ENCODE results near the gene SDK1.

SDK1 gene

DNA sequence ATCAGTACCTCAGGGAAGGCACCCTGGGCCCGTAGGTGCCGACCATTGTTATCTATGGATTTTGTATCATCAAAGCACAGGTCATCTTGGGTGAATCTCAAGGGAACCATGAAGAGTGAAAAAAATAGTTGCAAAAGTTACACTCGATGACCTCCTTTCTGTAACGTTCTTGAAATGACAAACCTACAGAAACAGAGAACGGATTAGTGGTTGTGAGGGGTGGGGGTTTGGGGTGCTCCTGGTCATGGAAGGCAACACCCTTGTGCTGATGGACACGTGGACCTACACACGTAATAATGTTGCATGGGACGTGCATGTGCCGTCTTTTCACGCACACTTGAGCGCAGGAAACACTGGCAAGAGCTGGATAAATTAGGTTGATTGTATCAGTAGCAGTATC is 655.9 kb downstream of the SDK1 start:
- DNase-seq (ENCODE audit: extremely low spot score), result no peak
- TF ChIP-seq NFRKB (IDR thresholded peaks at IDR 0.05), result no peak
- no peak for TF ChIP-seq CTBP1 (IDR thresholded peaks at IDR 0.05; ENCODE audit: borderline replicate concordance)
- TF ChIP-seq, protein P1, sequence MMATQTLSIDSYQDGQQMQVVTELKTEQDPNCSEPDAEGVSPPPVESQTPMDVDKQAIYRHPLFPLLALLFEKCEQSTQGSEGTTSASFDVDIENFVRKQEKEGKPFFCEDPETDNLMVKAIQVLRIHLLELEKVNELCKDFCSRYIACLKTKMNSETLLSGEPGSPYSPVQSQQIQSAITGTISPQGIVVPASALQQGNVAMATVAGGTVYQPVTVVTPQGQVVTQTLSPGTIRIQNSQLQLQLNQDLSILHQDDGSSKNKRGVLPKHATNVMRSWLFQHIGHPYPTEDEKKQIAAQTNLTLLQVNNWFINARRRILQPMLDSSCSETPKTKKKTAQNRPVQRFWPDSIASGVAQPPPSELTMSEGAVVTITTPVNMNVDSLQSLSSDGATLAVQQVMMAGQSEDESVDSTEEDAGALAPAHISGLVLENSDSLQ (IDR thresholded peaks at IDR 0.05), result no peak
- TF ChIP-seq LEF1 (IDR thresholded peaks at IDR 0.05; ENCODE audit: borderline replicate concordance), result no peak
- no peak for TF ChIP-seq ZNF384 (IDR thresholded peaks at IDR 0.05)
- TF ChIP-seq HDGF (IDR thresholded peaks at IDR 0.05; ENCODE audit: borderline replicate concordance), result no peak
- TF ChIP-seq ARNT (IDR thresholded peaks at IDR 0.05), result no peak
- no peak for TF ChIP-seq ELF4 (IDR thresholded peaks at IDR 0.05)
- TF ChIP-seq FOXA1 (IDR thresholded peaks at IDR 0.05), result no peak
- CTCF ChIA-PET, result no interaction called here
- POLR2A ChIA-PET, result no interaction called here

DNA sequence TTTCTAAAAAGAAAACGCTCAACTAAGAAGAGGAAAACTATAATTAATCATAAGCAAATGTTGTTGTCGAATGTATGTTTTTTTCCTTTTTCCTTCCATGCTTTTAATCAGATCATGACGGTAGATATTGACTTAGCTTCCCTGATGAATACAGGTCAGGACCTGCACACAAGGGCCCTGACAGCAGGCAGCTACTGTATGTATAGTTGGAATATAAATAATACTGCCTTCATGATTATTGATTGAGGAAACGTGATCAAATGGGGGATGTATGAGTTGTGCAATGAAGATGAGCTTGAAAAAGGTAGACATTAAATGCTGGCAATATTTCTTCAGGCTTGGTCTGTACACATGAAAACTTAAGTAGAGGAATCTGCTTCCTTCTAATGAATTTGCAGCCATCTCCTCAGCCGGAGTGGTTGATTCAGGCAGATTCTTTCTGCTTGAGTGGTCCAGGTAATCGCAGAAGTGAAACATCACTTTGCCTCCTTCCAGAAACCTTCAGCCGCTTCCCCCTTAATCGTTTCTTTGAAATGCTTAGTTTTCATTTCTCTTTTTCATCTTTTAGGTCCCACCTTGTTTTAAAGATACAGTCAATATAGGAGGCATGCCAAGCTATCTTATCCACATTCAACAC is 656.5 kb downstream of the SDK1 start:
- DNase-seq (ENCODE audit: extremely low spot score), result no peak
- ChIA-PET CTCF (no interaction called here), POLR2A (no interaction called here)
- TF ChIP-seq FOXK2 (IDR thresholded peaks at IDR 0.05), result no peak
- no peak for TF ChIP-seq L3MBTL2 (conservative IDR thresholded peaks at IDR 0.05)
- TF ChIP-seq TARDBP (IDR thresholded peaks at IDR 0.05), result no peak
- TF ChIP-seq SP1 (IDR thresholded peaks at IDR 0.05), result no peak
- TF ChIP-seq, protein P1 (IDR thresholded peaks at IDR 0.05), result no peak
- no peak for TF ChIP-seq ZNF384 (IDR thresholded peaks at IDR 0.05)
- TF ChIP-seq CTBP1 (IDR thresholded peaks at IDR 0.05; ENCODE audit: borderline replicate concordance), result no peak
- no peak for TF ChIP-seq FOXA1 (IDR thresholded peaks at IDR 0.05)
- no peak for TF ChIP-seq LEF1 (IDR thresholded peaks at IDR 0.05; ENCODE audit: borderline replicate concordance)
- TF ChIP-seq ARNT (IDR thresholded peaks at IDR 0.05), result no peak
- TF ChIP-seq NFRKB (IDR thresholded peaks at IDR 0.05), result no peak
- TF ChIP-seq FOXM1 (IDR thresholded peaks at IDR 0.05; ENCODE audit: borderline replicate concordance), result no peak

DNA sequence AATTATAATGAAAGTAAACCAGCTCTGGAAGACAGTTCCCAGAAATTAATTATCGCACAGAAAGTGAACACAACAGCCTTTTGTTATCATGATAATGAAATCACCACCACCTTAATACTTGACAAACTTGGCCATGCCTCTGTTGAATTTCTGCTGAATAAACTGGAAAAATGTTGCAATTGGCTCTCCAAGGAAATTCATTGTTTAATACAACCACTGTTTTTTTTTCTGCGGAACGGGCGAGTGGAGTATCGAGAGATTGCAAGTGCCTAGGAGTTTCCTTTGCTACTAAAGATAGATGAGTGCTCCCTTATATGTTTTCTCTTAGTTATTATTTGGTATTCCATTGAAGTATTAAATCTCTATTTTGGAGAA is 657.0 kb downstream of the SDK1 start:
- TF ChIP-seq SUZ12 (IDR thresholded peaks at IDR 0.05) (no peak), ELF4 (IDR thresholded peaks at IDR 0.05) (no peak), ARNT (IDR thresholded peaks at IDR 0.05) (no peak), SP1 (IDR thresholded peaks at IDR 0.05) (no peak), FOXK2 (IDR thresholded peaks at IDR 0.05) (no peak), L3MBTL2 (conservative IDR thresholded peaks at IDR 0.05) (no peak), FOXM1 (IDR thresholded peaks at IDR 0.05; ENCODE audit: borderline replicate concordance) (no peak), FOXA1 (IDR thresholded peaks at IDR 0.05) (no peak), CTBP1 (IDR thresholded peaks at IDR 0.05; ENCODE audit: borderline replicate concordance) (no peak)
- TF ChIP-seq, protein P1 (IDR thresholded peaks at IDR 0.05), result no peak
- ChIA-PET CTCF (no interaction called here), POLR2A (no interaction called here)
- DNase-seq (ENCODE audit: extremely low spot score), result no peak

DNA sequence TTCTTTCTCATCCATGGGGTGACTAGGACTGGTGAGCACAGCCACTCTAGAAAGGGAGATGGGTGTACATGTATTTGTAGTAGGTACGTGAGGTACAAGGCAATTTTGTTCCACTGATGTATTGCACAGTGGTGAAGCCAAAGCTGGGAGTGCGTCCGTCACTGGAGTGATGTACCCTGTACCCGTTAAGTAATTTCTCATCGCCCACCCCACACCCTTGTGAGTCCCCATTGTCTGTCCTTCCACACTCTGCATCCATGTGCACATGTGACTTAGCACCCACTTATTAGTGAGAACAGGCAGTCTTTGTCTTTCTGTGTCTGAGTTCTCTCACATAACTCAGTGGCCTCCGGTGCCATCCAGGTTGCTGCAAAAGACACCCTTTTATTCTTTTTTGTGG is 658.3 kb downstream of the SDK1 start:
- ChIA-PET POLR2A (no interaction called here), CTCF (no interaction called here)
- no peak for TF ChIP-seq TARDBP (IDR thresholded peaks at IDR 0.05)
- no peak for TF ChIP-seq ZNF384 (IDR thresholded peaks at IDR 0.05)
- no peak for TF ChIP-seq FOXA1 (IDR thresholded peaks at IDR 0.05)
- no peak for TF ChIP-seq NFRKB (IDR thresholded peaks at IDR 0.05)
- no peak for TF ChIP-seq SUZ12 (IDR thresholded peaks at IDR 0.05)
- no peak for TF ChIP-seq SP1 (IDR thresholded peaks at IDR 0.05)
- no peak for TF ChIP-seq ARNT (IDR thresholded peaks at IDR 0.05)
- TF ChIP-seq FOXK2 (IDR thresholded peaks at IDR 0.05), result no peak
- TF ChIP-seq CTBP1 (IDR thresholded peaks at IDR 0.05; ENCODE audit: borderline replicate concordance), result no peak
- no peak for TF ChIP-seq FOXM1 (IDR thresholded peaks at IDR 0.05; ENCODE audit: borderline replicate concordance)
- TF ChIP-seq, protein P1 (IDR thresholded peaks at IDR 0.05), result no peak
- TF ChIP-seq ELF4 (IDR thresholded peaks at IDR 0.05), result no peak
- TF ChIP-seq LEF1 (IDR thresholded peaks at IDR 0.05; ENCODE audit: borderline replicate concordance), result no peak
- no peak for TF ChIP-seq HDGF (IDR thresholded peaks at IDR 0.05; ENCODE audit: borderline replicate concordance)
- no peak for DNase-seq (ENCODE audit: extremely low spot score)

DNA sequence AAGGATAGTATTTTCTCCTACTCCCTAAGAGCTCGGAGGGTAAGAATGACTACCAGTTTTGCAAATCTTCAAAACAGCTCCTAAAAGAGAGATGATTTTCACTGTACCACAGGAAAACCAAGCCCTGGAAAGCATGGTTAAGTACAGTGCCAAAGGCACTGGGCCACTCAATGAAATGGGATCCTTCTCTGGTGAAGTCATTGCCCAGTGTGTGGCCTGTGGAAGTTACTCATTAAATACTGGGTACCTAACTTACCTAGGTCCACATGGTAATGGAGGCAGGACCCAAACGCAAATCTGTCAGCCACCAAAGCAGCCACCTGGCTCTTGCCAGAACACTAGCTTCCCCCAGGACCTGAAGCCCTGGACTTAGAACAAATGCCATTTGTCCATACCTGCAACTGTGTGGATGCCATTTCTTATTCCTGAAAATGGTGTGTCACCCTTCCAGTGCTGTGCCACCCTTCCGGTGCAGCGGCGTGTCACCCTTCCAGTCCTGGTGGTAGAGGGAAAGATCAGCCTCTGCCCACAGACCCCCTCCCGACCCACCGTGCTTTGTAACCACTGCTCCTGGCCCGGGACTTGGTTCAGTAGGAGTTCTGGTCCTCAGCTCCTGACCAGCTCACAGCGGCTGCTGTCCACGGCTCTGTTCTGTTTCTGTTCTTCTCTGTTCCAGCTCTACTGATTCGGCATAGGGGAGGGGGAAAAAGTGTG is 659.2 kb downstream of the SDK1 start:
- POLR2A ChIA-PET, result no interaction called here

More for the DNA sequence above, 659.2 kb downstream of the SDK1 start:
- CTCF ChIA-PET, result no interaction called here
- no peak for TF ChIP-seq FOXA1 (IDR thresholded peaks at IDR 0.05)
- no peak for TF ChIP-seq L3MBTL2 (conservative IDR thresholded peaks at IDR 0.05)
- TF ChIP-seq ELF4 (IDR thresholded peaks at IDR 0.05), result no peak
- no peak for TF ChIP-seq TARDBP (IDR thresholded peaks at IDR 0.05)
- no peak for TF ChIP-seq FOXM1 (IDR thresholded peaks at IDR 0.05; ENCODE audit: borderline replicate concordance)
- TF ChIP-seq ZNF384 (IDR thresholded peaks at IDR 0.05), result no peak
- TF ChIP-seq ARNT (IDR thresholded peaks at IDR 0.05), result no peak
- TF ChIP-seq CTBP1 (IDR thresholded peaks at IDR 0.05; ENCODE audit: borderline replicate concordance), result no peak
- TF ChIP-seq SP1 (IDR thresholded peaks at IDR 0.05), result no peak
- no peak for TF ChIP-seq FOXK2 (IDR thresholded peaks at IDR 0.05)
- no peak for TF ChIP-seq SUZ12 (IDR thresholded peaks at IDR 0.05)
- TF ChIP-seq NFRKB (IDR thresholded peaks at IDR 0.05), result no peak
- TF ChIP-seq LEF1 (IDR thresholded peaks at IDR 0.05; ENCODE audit: borderline replicate concordance), result no peak
- TF ChIP-seq HDGF (IDR thresholded peaks at IDR 0.05; ENCODE audit: borderline replicate concordance), result no peak
- no peak for TF ChIP-seq BHLHE40 (IDR thresholded peaks at IDR 0.05; ENCODE audit: borderline replicate concordance)
- TF ChIP-seq, protein P1 (IDR thresholded peaks at IDR 0.05), result no peak
- DNase-seq (ENCODE audit: extremely low spot score), result no peak
